H1 (cell line): ENCODE results near the gene DPPA5. TPM values are rescaled to one million over a fixed set of nuclear protein-coding genes. Genes with fewer than 3 reads are reported as not detected.

Experiments
- CTCF ChIA-PET: fragments of 300-600 bp; sonication (Branson Sonifier 250); formaldehyde crosslinking; loops from one replicate; lab custom pipeline; 2021; ENCODE audit not compliant: partially characterized antibody; lab: Charles Lee
- POLR2A ChIA-PET: fragments of 300-600 bp; sonication (Branson Sonifier 250); formaldehyde crosslinking; loops from one replicate; lab custom pipeline; 2021; ENCODE audit warnings: inconsistent platforms; ENCODE audit not compliant: partially characterized antibody; lab: Charles Lee
- DNase-seq, 2 experiments: peaks; one replicate each; pipeline versions ENCODE4 v3.0.0 to v3.0.0-alpha.2; 2010 to 2022; ENCODE audit warnings: low spot score in 2 of 2, low read depth in 1 of 2, mixed read lengths in 1 of 2
- FAIRE-seq: peaks from 2 replicates; lab custom pipeline; 2011; peaks lifted over from hg19 to GRCh38; lab: Jason Lieb, UNC
- H2AFZ ChIP-seq: 2 replicates; pipeline ENCODE4 v1.8.1; 2012; ENCODE audit warnings: low read length, inconsistent platforms
- H2AK5ac ChIP-seq: 2 replicates; pipeline ENCODE4 v1.6.1; 2013; ENCODE audit warnings: low read depth, low read length
- H2BK120ac ChIP-seq: replicated peaks from 2 replicates; pipeline ENCODE3; 2013; ENCODE audit warnings: low read depth, low read length, inconsistent platforms
- H2BK12ac ChIP-seq: 2 replicates; pipeline ENCODE4 v1.6.1; 2013; ENCODE audit warnings: low read depth, low read length
- H2BK15ac ChIP-seq: 2 replicates; pipeline ENCODE4 v1.6.1; 2013; ENCODE audit warnings: low read length
- H2BK20ac ChIP-seq: 2 replicates; pipeline ENCODE4 v1.6.1; 2013; ENCODE audit warnings: low read length
- H2BK5ac ChIP-seq: 2 replicates; pipeline ENCODE4 v1.6.1; 2013; ENCODE audit warnings: low read depth, low read length
- H3K14ac ChIP-seq: 2 replicates; pipeline ENCODE4 v1.6.1; 2013; ENCODE audit warnings: inconsistent platforms; ENCODE audit not compliant: insufficient read length
- H3K18ac ChIP-seq: 2 replicates; pipeline ENCODE4 v1.6.1; 2013; ENCODE audit warnings: low read length; ENCODE audit errors: extremely low read depth
- H3K23ac ChIP-seq: 2 replicates; pipeline ENCODE4 v1.6.1; 2013; ENCODE audit warnings: inconsistent platforms; ENCODE audit not compliant: insufficient read length
- H3K23me2 ChIP-seq: 2 replicates; pipeline ENCODE4 v1.6.1; 2013; ENCODE audit warnings: low read depth, low read length
- H3K27ac ChIP-seq: 2 replicates; pipeline ENCODE4 v1.6.1; 2011; ENCODE audit warnings: low read depth, low read length, inconsistent platforms
- H3K27me3 ChIP-seq, 4 experiments: replicated peaks in 1 of 4; 1 replicate in 1 of 4; 2 replicates in 3 of 4; pipeline versions ENCODE4 v1.6.1 to v1.8.1; 2011 to 2013; ENCODE audit warnings: low read length in 3 of 4, mild to moderate bottlenecking in 3 of 4, inconsistent platforms in 2 of 4, mixed read lengths in 2 of 4, moderate library complexity in 1 of 4; ENCODE audit not compliant: control insufficient read depth in 3 of 4, insufficient read depth in 3 of 4; ENCODE audit errors: extremely low read depth in 1 of 4
- H3K36me3 ChIP-seq, 4 experiments: 2 replicates each; pipeline versions ENCODE4 v1.6.1 to v1.8.1; 2011 to 2013; ENCODE audit warnings: mild to moderate bottlenecking in 4 of 4, low read length in 3 of 4, moderate library complexity in 2 of 4, control low read depth in 1 of 4, inconsistent platforms in 1 of 4; ENCODE audit not compliant: insufficient read depth in 4 of 4, control insufficient read depth in 2 of 4
- H3K4ac ChIP-seq: replicated peaks from 2 replicates; pipeline ENCODE3; 2013; ENCODE audit warnings: low read length, low read depth, mixed read lengths, inconsistent platforms; ENCODE audit not compliant: insufficient read length
- H3K4me1 ChIP-seq, 4 experiments: replicated peaks in 1 of 4; 1 replicate in 1 of 4; 2 replicates in 3 of 4; pipeline versions ENCODE4 v1.6.1 to v1.8.1; 2011 to 2013; ENCODE audit warnings: low read length in 3 of 4, inconsistent platforms in 2 of 4, mixed read lengths in 1 of 4; ENCODE audit not compliant: insufficient read depth in 4 of 4, control insufficient read depth in 3 of 4
- H3K4me2 ChIP-seq, 2 experiments: 2 replicates each; pipeline versions ENCODE4 v1.6.1 to v1.8.1; 2011 to 2013; ENCODE audit warnings: low read depth in 2 of 2, low read length in 2 of 2, control low read depth in 1 of 2, inconsistent platforms in 1 of 2, mild to moderate bottlenecking in 1 of 2; ENCODE audit not compliant: insufficient read depth in 1 of 2
- H3K4me3 ChIP-seq, 4 experiments: fragments of 200-600, 300-600 bp in 1 of 4; sonication (generic), shearing (Covaris generic), sonication (Bioruptor Twin) in 1 of 4; 2 replicates each; pipeline versions ENCODE4 v1.5.1 to v1.8.1; 2011 to 2016; ENCODE audit warnings: low read length in 4 of 4, low read depth in 3 of 4, control low read depth in 2 of 4, inconsistent platforms in 2 of 4, mild to moderate bottlenecking in 2 of 4, mixed read lengths in 1 of 4, moderate library complexity in 1 of 4; ENCODE audit not compliant: insufficient read depth in 2 of 4; ENCODE audit errors: extremely low read depth in 1 of 4
- H3K56ac ChIP-seq: replicated peaks from 2 replicates; pipeline ENCODE3; 2013; ENCODE audit warnings: low read depth, mild to moderate bottlenecking, mixed read lengths, low read length, inconsistent platforms; ENCODE audit not compliant: insufficient read length
- H3K79me1 ChIP-seq: 2 replicates; pipeline ENCODE4 v1.6.1; 2013; ENCODE audit warnings: low read depth, low read length, control low read depth
- H3K79me2 ChIP-seq, 2 experiments: 2 replicates each; pipeline versions ENCODE4 v1.6.1 to v1.8.1; 2012 to 2013; ENCODE audit warnings: low read length in 2 of 2, mild to moderate bottlenecking in 2 of 2, inconsistent platforms in 1 of 2; ENCODE audit not compliant: insufficient read depth in 2 of 2, control insufficient read depth in 1 of 2
- H3K9ac ChIP-seq, 4 experiments: replicated peaks in 1 of 4; 1 replicate in 1 of 4; 2 replicates in 3 of 4; pipeline versions ENCODE4 v1.6.1 to v1.8.1; 2011 to 2013; ENCODE audit warnings: low read depth in 3 of 4, low read length in 3 of 4, control low read depth in 2 of 4, mild to moderate bottlenecking in 2 of 4, moderate library complexity in 2 of 4, inconsistent platforms in 1 of 4; ENCODE audit errors: extremely low read depth in 1 of 4
- H3K9me3 ChIP-seq, 2 experiments: 2 replicates each; pipeline versions ENCODE4 v1.6.1 to v1.8.1; 2012 to 2013; ENCODE audit warnings: mild to moderate bottlenecking in 2 of 2, moderate library complexity in 2 of 2, control low read depth in 1 of 2, inconsistent platforms in 1 of 2, low read depth in 1 of 2, low read length in 1 of 2, mixed read lengths in 1 of 2; ENCODE audit not compliant: insufficient read depth in 2 of 2
- H4K20me1 ChIP-seq, 2 experiments: replicated peaks in 1 of 2; 2 replicates each; pipeline versions ENCODE3 to v1.8.1; 2011 to 2013; ENCODE audit warnings: inconsistent platforms in 2 of 2, low read length in 2 of 2, mild to moderate bottlenecking in 1 of 2; ENCODE audit not compliant: insufficient read depth in 2 of 2, control insufficient read depth in 1 of 2
- H4K5ac ChIP-seq: 2 replicates; pipeline ENCODE4 v1.6.1; 2013; ENCODE audit warnings: low read length, low read depth, mixed read lengths, inconsistent platforms; ENCODE audit not compliant: insufficient read length
- H4K8ac ChIP-seq: 2 replicates; pipeline ENCODE4 v1.8.0; 2013; ENCODE audit warnings: mild to moderate bottlenecking, moderate library complexity, low read length, inconsistent platforms; ENCODE audit not compliant: insufficient read depth; ENCODE audit errors: extremely low read depth
- H4K91ac ChIP-seq: replicated peaks from 2 replicates; pipeline ENCODE3; 2013; ENCODE audit warnings: low read length, mixed read lengths, inconsistent platforms; ENCODE audit not compliant: insufficient read length
- GTF2F1 ChIP-seq: IDR thresholded peaks from 2 replicates; pipeline ENCODE4 v1.6.1; 2012; ENCODE audit warnings: low read depth, low read length, improper control_type of control experiment, borderline replicate concordance
- RBBP5 ChIP-seq: IDR thresholded peaks from 2 replicates; pipeline ENCODE4 v1.7.1; 2012; ENCODE audit warnings: low read depth, mild to moderate bottlenecking, inconsistent platforms, low read length, moderate library complexity, borderline replicate concordance
- SIX5 ChIP-seq: IDR thresholded peaks from 2 replicates; pipeline ENCODE4 v1.6.1; 2011; ENCODE audit warnings: mild to moderate bottlenecking, low read depth, low read length
- TAF7 ChIP-seq: optimal IDR thresholded peaks from 2 replicates; pipeline ENCODE3; 2011; ENCODE audit warnings: low read depth, mild to moderate bottlenecking, inconsistent platforms, low read length, moderate library complexity, borderline replicate concordance
- WGBS, 2 experiments: shearing (Covaris generic) in 1 of 2; methylation state at CpG; one replicate each; pipeline versions ENCODE4 v1.1.6 to v1.1.7; 2013 to 2015; ENCODE audit warnings: low lambda C conversion rate in 2 of 2, mixed read lengths in 2 of 2, inconsistent platforms in 1 of 2, low coverage in 1 of 2, missing lambda C conversion rate in 1 of 2; ENCODE audit not compliant: insufficient replicate concordance in 2 of 2, insufficient coverage in 1 of 2, insufficient read length in 1 of 2; ENCODE audit errors: extremely low coverage in 1 of 2, missing lambda C conversion rate in 1 of 2; 5-methylcytosine and 5-hydroxymethylcytosine counted together
- polyA plus RNA-seq, 7 experiments: library from polyadenylated mRNA; depleted of rRNA in 3 of 7; stranded (reverse) in 5 of 7; unstranded in 2 of 7; fragments of >200 nt in 5 of 7; fragments of 200-250 nt in 2 of 7; gene quantifications; 1 replicate in 5 of 7; 2 replicates in 1 of 7; 4 replicates in 1 of 7; pipeline versions ENCODE4 v1.2.1 to v1.2.3, GENCODE V29; 2011 to 2013; ENCODE audit warnings: missing spikeins in 2 of 7, mixed read lengths in 2 of 7
- total RNA-seq: library from RNA; stranded (reverse); fragmentation: NEBNext Ultra II Directional; extraction: Animal tissue kit (Norgen Biotek cat#: 25700); gene quantifications from 2 replicates; pipeline ENCODE4 v1.2.1, GENCODE V29; 2021

The DPPA5 gene
- total and polyA plus RNA-seq, 2 of the 8 experiments (the other 6 are each of a cell fraction or from before 2014, with no cell fraction given) = 2.0 to 2.9 TPM

DNA sequence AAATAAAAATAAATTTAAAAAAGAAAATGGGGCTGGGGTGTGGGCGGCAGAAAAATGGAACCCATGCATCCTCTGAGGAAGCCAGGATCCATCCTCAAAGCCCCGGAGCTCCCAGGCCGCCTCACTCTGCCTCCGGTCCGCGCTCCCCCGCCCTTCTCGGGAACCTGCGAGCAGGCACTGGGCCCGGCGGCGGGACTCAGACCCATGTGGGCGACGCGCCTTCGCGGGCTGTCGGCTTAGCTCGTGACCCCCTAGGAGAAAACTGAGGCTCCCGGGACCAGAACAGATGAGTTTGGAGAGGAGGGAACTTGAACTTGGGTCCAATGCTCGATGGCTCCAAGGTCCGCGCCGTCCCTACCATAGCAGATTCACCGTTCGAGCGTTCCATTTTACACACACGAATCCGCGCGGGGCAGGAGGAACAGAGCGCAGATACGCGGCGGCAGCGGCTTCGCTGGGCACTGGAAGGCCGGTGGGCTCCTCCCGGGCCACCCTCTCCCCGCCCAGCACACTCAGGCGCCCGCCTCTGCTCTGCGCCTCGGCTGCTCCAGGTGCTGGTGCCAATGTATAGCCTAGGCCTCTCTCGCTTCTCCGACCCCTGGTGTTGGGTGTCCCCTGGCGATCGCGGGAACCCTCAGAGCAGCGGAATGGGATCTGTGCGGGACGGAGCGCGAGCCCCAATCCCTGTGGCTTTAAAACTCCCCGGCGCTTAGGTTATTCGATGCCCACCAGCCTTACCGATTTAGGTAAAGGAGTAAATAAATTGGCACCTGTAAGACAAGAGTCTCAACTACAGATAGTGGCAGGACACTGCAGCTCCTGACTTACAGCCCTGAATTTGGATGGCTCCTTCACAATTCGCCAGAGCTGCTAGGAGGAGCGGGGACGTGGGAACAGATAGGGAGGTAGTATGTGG, 39.2 kb downstream of the DPPA5 start:
- no peaks in the 10 kb centered on the region for H3K4me1 ChIP-seq
- peaks cover 3 to 11% of the 10 kb centered on the region in 2 experiments; a peak in 3 of 4 replicates for H3K9me3 ChIP-seq
- peak overlapping the region in 1 of 2 experiments; percentile 65; a peak in 1 of 4 replicates for H3K4me2 ChIP-seq
- H3K79me1 ChIP-seq = no peaks in the 10 kb centered on the region
- TF ChIP-seq RBBP5 (no peak), GTF2F1 (no peak), TAF7 (no peak), SIX5 (no peak)
- no peak overlapping the region for H2BK120ac ChIP-seq
- no peak overlapping the region for H2BK15ac ChIP-seq
- H3K4ac ChIP-seq = no peak overlapping the region
- H3K79me2 ChIP-seq = no peaks in the 10 kb centered on the region
- POLR2A ChIA-PET = interaction anchor here (0.6 kb wide), 1 partner anchor 655 kb away, joined by 4 read pairs; no protein-coding TSS in a partner anchor
- no peak overlapping the region for H4K8ac ChIP-seq
- no peak overlapping the region for H3K23ac ChIP-seq
- H2BK20ac ChIP-seq = no peak overlapping the region
- H3K36me3 ChIP-seq = no peaks in the 10 kb centered on the region
- H4K20me1 ChIP-seq = no peaks in the 10 kb centered on the region
- 86% methylated on average over 57 of the region's 61 CpGs; no CpG with 5 or more reads in 1 of the 2 experiments for WGBS, 2 experiments
- no peak overlapping the region for H3K18ac ChIP-seq
- FAIRE-seq = no peak
- peaks cover 1% of the 10 kb centered on the region; the same call in 1 of the 2 replicates for H3K23me2 ChIP-seq
- H2AK5ac ChIP-seq = no peak overlapping the region
- no peak overlapping the region for H4K91ac ChIP-seq
- H2BK12ac ChIP-seq = no peak overlapping the region
- H3K56ac ChIP-seq = no peak overlapping the region
- DNase-seq = peak in 1 of 2 experiments; percentile 43
- no peaks in the 10 kb centered on the region for H3K27me3 ChIP-seq
- CTCF ChIA-PET = interaction anchor here (1.0 to 4.0 kb wide), 4 partner anchors 12 to 74 kb away, joined by 3 to 32 read pairs (median 6); no protein-coding TSS in a partner anchor
- no peak overlapping the region for H4K5ac ChIP-seq
- H2AFZ ChIP-seq = no peak overlapping the region
- no peak overlapping the region for H2BK5ac ChIP-seq
- H3K27ac ChIP-seq = no peak overlapping the region
- H3K9ac ChIP-seq = no peak overlapping the region
- H3K4me3 ChIP-seq = peak overlapping the region in 1 of 4 experiments; percentile 40; a peak in 1 of 8 replicates
- no peak overlapping the region for H3K14ac ChIP-seq
